ENCODE data around the gene TTC14. TPM values are rescaled to one million over a fixed set of nuclear protein-coding genes. Genes with fewer than 3 reads are reported as not detected.

TTC14 gene
- total and polyA plus RNA-seq, 2 of the 8 experiments (the other 6 are each of a cell fraction or from before 2014, with no cell fraction given), result 10.2 to 22.3 TPM

GRCh38 chr3:180611006-180611405 is 9.0 kb downstream of the TTC14 start (continued):
- TF ChIP-seq CHD7 (IDR thresholded peaks at IDR 0.05; ENCODE audit: insufficient replicate concordance, low read length) (no peak), BCL11A (IDR thresholded peaks at IDR 0.05; ENCODE audit: low read depth in 2 of 2, low read length in 2 of 2) (no peak), JUN (IDR thresholded peaks at IDR 0.05; ENCODE audit: low read depth, low read length) (no peak), EZH2 (IDR thresholded peaks at IDR 0.05; ENCODE audit: low read depth, low read length, severe bottlenecking) (no peak), KDM5A (IDR thresholded peaks at IDR 0.05; ENCODE audit: low read length) (no peak), SIRT6 (IDR thresholded peaks at IDR 0.05; ENCODE audit: low read length) (no peak), CTBP2 (IDR thresholded peaks at IDR 0.05; ENCODE audit: borderline replicate concordance, insufficient read depth, insufficient read length, low read length) (no peak), CBX8 (IDR thresholded peaks at IDR 0.05; ENCODE audit: borderline replicate concordance, low read depth, low read length) (no peak)
